Stomach (tissue), 9 donors: ENCODE data around the gene BABAM2. TPM values are rescaled to one million over a fixed set of nuclear protein-coding genes. Genes with fewer than 3 reads are reported as not detected.

Experiments used
- DNase-seq, 2 donors: peaks; one replicate each; pipeline versions ENCODE4 v3.0.0 to v3.0.0-alpha.2; 2013 to 2019
- H3K27ac ChIP-seq, 5 donors: fragments of 200-600 bp in 4 of 5; sonication (generic) in 4 of 5; one replicate each; pipeline ENCODE4 v1.5.1; 2013 to 2019; ENCODE audit warnings: mild to moderate bottlenecking in 1 of 5, moderate library complexity in 1 of 5
- H3K27me3 ChIP-seq, 3 donors: fragments of 200-600 bp; sonication (generic); one replicate each; pipeline ENCODE4 v1.5.1; 2017 to 2019; ENCODE audit warnings: mixed run types in 1 of 3
- H3K36me3 ChIP-seq, 4 donors: fragments of 200-600 bp; sonication (generic); 1 replicate in 3 of 4; 2 replicates in 1 of 4; pipeline ENCODE4 v1.5.1; 2016 to 2019
- H3K4me1 ChIP-seq, 4 donors: fragments of 200-600 bp; sonication (generic); one replicate each; pipeline ENCODE4 v1.5.1; 2016 to 2019
- H3K4me3 ChIP-seq, 4 donors: fragments of 200-600 bp; sonication (generic) in 3 of 4; one replicate each; pipeline ENCODE4 v1.5.1; 2016 to 2019; ENCODE audit warnings: mild to moderate bottlenecking in 1 of 4
- H3K9me3 ChIP-seq, 4 donors: fragments of 200-600 bp; sonication (generic); one replicate each; pipeline ENCODE4 v1.5.1; 2016 to 2019
- CTCF ChIP-seq, 7 experiments: fragments of 450-650 bp in 4 of 7; fragments of 200-600 bp in 3 of 7; sonication (generic) in 3 of 7; IDR thresholded peaks; one replicate each; pipeline ENCODE4 v1.5.1; 2016 to 2019; ENCODE audit warnings: antibody characterized with exemption in 7 of 7, control low read depth in 2 of 7, mild to moderate bottlenecking in 1 of 7
- EP300 ChIP-seq: sonication (generic); formaldehyde crosslinking; IDR thresholded peaks from one replicate; pipeline ENCODE4 v1.6.1; 2017; ENCODE audit warnings: antibody characterized with exemption
- POLR2A ChIP-seq, 4 donors: fragments of 450-650 bp; IDR thresholded peaks; one replicate each; pipeline ENCODE4 v1.6.1; 2016; ENCODE audit warnings: antibody characterized with exemption in 4 of 4, control low read depth in 2 of 4, mild to moderate bottlenecking in 1 of 4, moderate library complexity in 1 of 4
- POLR2AphosphoS5 ChIP-seq, 3 donors: sonication (generic); formaldehyde crosslinking; IDR thresholded peaks; one replicate each; pipeline ENCODE4 v1.6.1; 2016; ENCODE audit warnings: antibody characterized with exemption in 3 of 3
- WGBS, 5 donors: extraction: QIAGEN DNeasy Blood & Tissue Kit in 3 of 5; methylation state at CpG; one replicate each; pipeline versions ENCODE4 v1.1.5 to v1.1.7; 2013 to 2018; 5-methylcytosine and 5-hydroxymethylcytosine counted together
- intact Hi-C: fragments of 100-400 bp; cut with DNase I; formaldehyde crosslinking; loops from one replicate; pipeline ENCODE4 v1.15.1; 2023; ENCODE audit warnings: low total_unique reads
- polyA plus RNA-seq, 3 donors: library from polyadenylated mRNA; stranded (reverse); fragments of 200-250 nt; gene quantifications; one replicate each; pipeline ENCODE4 v1.2.3, GENCODE V29; 2013
- total RNA-seq, 5 donors: library from RNA; depleted of rRNA; stranded (reverse); fragments of >200 nt; gene quantifications; one replicate each; pipeline versions ENCODE4 v1.1.0 to v1.2.3, GENCODE V29; 2014 to 2016
- donor health status: healthy with polysubstance abuse.
- donor health status: Bipolar disorder and iron deficiency.
- donor health status: healthy.

Gene BABAM2
- total and polyA plus RNA-seq, 8 donors, result 14.2 to 41.4 (median 22.8) TPM

- intact Hi-C loops, result no loop called here
- WGBS, 5 donors, result 63 to 81% (median 78%) methylated on average over 4 of the region's 4 CpGs
- DNase-seq, result no peak
- no peaks in the 10 kb centered on the region for H3K27me3 ChIP-seq
- H3K9me3 ChIP-seq, result no peaks in the 10 kb centered on the region
- no peak overlapping the region for H3K4me3 ChIP-seq
- H3K36me3 ChIP-seq, result no peaks in the 10 kb centered on the region
- peaks cover 10 to 41% (median 24%) of the 10 kb centered on the region in 4 donors for H3K4me1 ChIP-seq
- TF ChIP-seq POLR2A (IDR thresholded peaks at IDR 0.05) (no peak), CTCF (IDR thresholded peaks at IDR 0.05) (no peak), EP300 (no peak), POLR2AphosphoS5 (IDR thresholded peaks at IDR 0.05) (no peak)
- H3K27ac ChIP-seq, result no peak overlapping the region
These were observed 430.9 kb downstream of the BABAM2 start for GRCh38 chr2:28321426-28321825.

- no peaks in the 10 kb centered on the region for H3K9me3 ChIP-seq
- no peak for TF ChIP-seq POLR2A (IDR thresholded peaks at IDR 0.05)
- TF ChIP-seq EP300, result no peak
- TF ChIP-seq CTCF (IDR thresholded peaks at IDR 0.05), result no peak
- no peak for TF ChIP-seq POLR2AphosphoS5 (IDR thresholded peaks at IDR 0.05)
- 78 to 83% (median 82%) methylated on average over 4 to 5 of the region's 5 CpGs for WGBS, 5 donors
- H3K27me3 ChIP-seq, result no peaks in the 10 kb centered on the region
- H3K4me1 ChIP-seq, result peaks cover 14 to 44% (median 28%) of the 10 kb centered on the region in 4 donors
- no peak overlapping the region for H3K4me3 ChIP-seq
- intact Hi-C loops, result no loop called here
- H3K27ac ChIP-seq, result no peak overlapping the region
- no peaks in the 10 kb centered on the region for H3K36me3 ChIP-seq
- no peak for DNase-seq
These were observed 431.5 kb downstream of the BABAM2 start for GRCh38 chr2:28322051-28322450.

- Histone ChIP-seq H3K27ac (no peak overlapping the region), H3K36me3 (no peaks in the 10 kb centered on the region), H3K4me3 (no peak overlapping the region), H3K9me3 (no peaks in the 10 kb centered on the region), H3K4me1 (peaks cover 18 to 46% (median 31%) of the 10 kb centered on the region in 4 donors), H3K27me3 (no peaks in the 10 kb centered on the region)
- DNase-seq, result no peak
- intact Hi-C loops, result no loop called here
- WGBS, 5 donors, result 91 to 99% (median 97%) methylated on average over 8 of the region's 8 CpGs
- TF ChIP-seq POLR2A (IDR thresholded peaks at IDR 0.05) (no peak), CTCF (IDR thresholded peaks at IDR 0.05) (no peak), EP300 (no peak)
These were observed 431.9 kb downstream of the BABAM2 start for GRCh38 chr2:28322456-28322855.

- no peaks in the 10 kb centered on the region for H3K9me3 ChIP-seq
- intact Hi-C loops, result no loop called here
- no peaks in the 10 kb centered on the region for H3K36me3 ChIP-seq
- TF ChIP-seq POLR2AphosphoS5 (IDR thresholded peaks at IDR 0.05), result no peak
- TF ChIP-seq CTCF (IDR thresholded peaks at IDR 0.05), result no peak
- no peak for TF ChIP-seq EP300
- TF ChIP-seq POLR2A (IDR thresholded peaks at IDR 0.05), result no peak
- no peak for DNase-seq
- WGBS, 5 donors, result 81 to 96% (median 88%) methylated on average over 6 of the region's 6 CpGs
- H3K4me3 ChIP-seq, result no peak overlapping the region
- H3K27ac ChIP-seq, result no peak overlapping the region
- no peaks in the 10 kb centered on the region for H3K27me3 ChIP-seq
- H3K4me1 ChIP-seq, result peaks cover 23 to 48% (median 35%) of the 10 kb centered on the region in 4 donors
These were observed 432.5 kb downstream of the BABAM2 start for GRCh38 chr2:28322981-28323396.
